Tongue (tissue), 1 donor: ENCODE measurements around the gene CD200. TPM values are rescaled to one million over a fixed set of nuclear protein-coding genes. Genes with fewer than 3 reads are reported as not detected.

ENCODE experiments used
- total RNA-seq: library from RNA; depleted of rRNA; stranded (reverse); fragments of >200 nt; gene quantifications from one replicate; pipeline ENCODE4 v1.2.3, GENCODE V29; 2014

CD200 gene
- total RNA-seq, 1 donor from 2014 or later, result 10.2 TPM

Other genes starting within 250 kb of the CD200 start
- 4.2 TPM for gene C3orf52, start 246.8 kb upstream of the CD200 start, total RNA-seq
- 0.41 TPM for gene GCSAM, start 199.9 kb upstream of the CD200 start, total RNA-seq
- gene SLC9C1, start 38.9 kb upstream of the CD200 start, total RNA-seq, result 3.2 TPM
- gene BTLA, start 166.3 kb downstream of the CD200 start, total RNA-seq, result 0.10 TPM
- gene ATG3, start 228.8 kb downstream of the CD200 start, total RNA-seq, result 43.6 TPM
- 31.0 TPM for gene SLC35A5, start 228.9 kb downstream of the CD200 start, total RNA-seq